Measurements from ENCODE around the gene MPO. TPM values are rescaled to one million over a fixed set of nuclear protein-coding genes. Genes with fewer than 3 reads are reported as not detected.
A peak's percentile ranks its signal among the peaks of the same experiment; 100 is the strongest.

MPO gene
- total and polyA plus RNA-seq, 2 donors (not counting 1 experiment from before 2014, with no cell fraction given), result 0.07 TPM; not detected in 1

GRCh38 chr17:58328195-58329034 is 47.7 kb upstream of the MPO start, which contains the start of gene TSPOAP1:
Gene TSPOAP1, minus strand, starts transcription at chr17:58328795. Its CDS starts 875 bp downstream, at chr17:58327920.
- Histone ChIP-seq H3K4me3 (ENCODE audit: control extremely low read depth in 1 of 5, extremely low read depth in 1 of 5, insufficient read depth in 1 of 5, low read depth in 2 of 5, low read length in 4 of 5) (peak within 1 kb of the TSS; percentile 81 to 100 (median 99)), H3K27me3 (replicated peaks in 1 of 4; ENCODE audit: control extremely low read depth in 1 of 4, control insufficient read depth in 3 of 4, insufficient read depth in 4 of 4, low read length in 3 of 4) (no peaks in the 10 kb centered on the region), H3K79me2 (ENCODE audit: control insufficient read depth, insufficient read depth, low read length) (peaks cover 51% of the 10 kb centered on the region), H4K20me1 (ENCODE audit: control insufficient read depth, insufficient read depth, low read length, poor library complexity, severe bottlenecking) (peaks cover 45% of the 10 kb centered on the region), H3K36me3 (replicated peaks in 1 of 2; ENCODE audit: control extremely low read depth in 1 of 2, control insufficient read depth in 1 of 2, extremely low read depth in 1 of 2, insufficient read depth in 2 of 2, low read length in 1 of 2) (peaks cover 2 to 29% of the 10 kb centered on the region in 2 experiments), H3K27ac (ENCODE audit: low read length in 2 of 2) (peak within 1 kb of the TSS; percentile 73 to 85), H2AFZ (ENCODE audit: insufficient read depth, low read depth, low read length, poor library complexity, severe bottlenecking) (peak within 1 kb of the TSS; percentile 12), H3K9me3 (ENCODE audit: control extremely low read depth in 1 of 3, control insufficient read depth in 2 of 3, insufficient read depth in 1 of 3, low read length in 2 of 3) (no peaks in the 10 kb centered on the region), H3K4me2 (replicated peaks; ENCODE audit: low read depth, low read length, poor library complexity, severe bottlenecking) (peak within 1 kb of the TSS; percentile 92), H3K9ac (ENCODE audit: low read length) (peak within 1 kb of the TSS; percentile 99), H3K4me1 (ENCODE audit: control insufficient read depth in 2 of 2, insufficient read depth in 2 of 2, low read length in 2 of 2) (peaks cover 33 to 67% of the 10 kb centered on the region in 2 donors)
- Mint-ChIP-seq H3K9me3 (ENCODE audit: insufficient read depth) (no peaks in the 10 kb centered on the region), H3K4me1 (peaks cover 62% of the 10 kb centered on the region), H3K27me3 (no peaks in the 10 kb centered on the region), H3K4me3 (peak within 1 kb of the TSS; percentile 91), H3K27ac (peak within 1 kb of the TSS; percentile 93)
- DNase-seq (peak; percentile 84), ATAC-seq (ENCODE audit: low read depth) (peak; percentile 4)
- TF ChIP-seq CTCF (IDR thresholded peaks at IDR 0.05) (no peak), EZH2 (IDR thresholded peaks at IDR 0.05; ENCODE audit: borderline replicate concordance, insufficient read depth, low read depth, low read length, poor library complexity, severe bottlenecking) (no peak)
- ChIA-PET CTCF (interaction anchor here (0.6 to 17.9 kb wide), 6 partner anchors 12 to 676 kb away, joined by 3 to 587 read pairs (median 20); partner anchors contain the start of genes RNF43 and SUPT4H1), POLR2A (interaction anchor here (0.6 to 19.3 kb wide), 10 partner anchors 12 to 182 kb away, joined by 3 to 663 read pairs (median 4); partner anchors contain the start of genes HSF5, RNF43 and SUPT4H1)
- WGBS (ENCODE audit: insufficient coverage), result under 1% methylated on average over 18 of the region's 23 CpGs
- intact Hi-C loops (cut with micrococcal nuclease), result loop anchor here (1.0 to 2.0 kb wide), 6 partner anchors 10 to 190 kb away; partner anchors contain the start of genes RNF43 and SUPT4H1
